ENCODE measurements around the gene PTGFRN. TPM values are rescaled to one million over a fixed set of nuclear protein-coding genes. Genes with fewer than 3 reads are reported as not detected.

The PTGFRN gene
- total RNA-seq, 1 experiment from 2014 or later: 60.6 TPM

DNA sequence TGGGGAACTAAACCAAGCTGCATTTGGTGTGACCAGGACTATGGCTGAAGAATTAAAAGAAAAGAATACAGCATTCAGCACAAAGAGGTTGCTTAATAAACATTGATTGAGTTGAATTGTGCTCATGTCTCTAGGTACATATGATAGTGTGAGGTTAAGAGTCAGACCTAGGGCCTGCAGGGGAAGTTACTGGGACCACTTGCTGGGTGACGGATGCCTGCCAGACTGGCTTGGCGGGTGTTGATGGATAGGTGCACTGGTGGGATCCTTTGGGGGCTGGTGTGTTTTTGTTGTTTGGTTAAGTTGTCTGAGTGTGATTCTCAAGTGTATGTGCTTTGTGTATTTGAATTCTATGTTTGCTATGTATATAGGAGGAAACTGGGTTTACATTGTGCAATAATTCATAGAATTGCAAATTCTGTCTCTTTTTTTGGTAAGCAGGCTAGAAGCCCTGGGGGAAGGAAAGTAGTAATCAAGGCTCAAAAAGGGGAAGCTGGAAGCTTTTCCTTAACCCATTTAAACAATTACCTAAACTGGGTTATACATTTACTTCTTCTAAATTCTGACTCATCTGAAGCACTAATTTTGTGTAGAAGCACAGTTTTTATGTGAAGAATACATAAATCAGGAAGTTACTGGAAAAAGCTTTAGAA lies 93.6 kb downstream of the PTGFRN start:
- Histone ChIP-seq H3K9me2 (ENCODE audit: insufficient read depth) (no peaks in the 10 kb centered on the region), H3K9me3 (ENCODE audit: control insufficient read depth in 1 of 2, insufficient read depth in 1 of 2, low read depth in 1 of 2, low read length in 2 of 2) (no peaks in the 10 kb centered on the region), H3K4me1 (ENCODE audit: control insufficient read depth in 1 of 2, insufficient read depth in 2 of 2, low read length in 2 of 2) (peaks cover 0 to 5% of the 10 kb centered on the region in 2 experiments; a peak in 1 of 4 replicates), H3K79me2 (ENCODE audit: insufficient read depth, low read length) (no peaks in the 10 kb centered on the region), H2AFZ (ENCODE audit: low read depth, low read length, poor library complexity, severe bottlenecking) (no peak overlapping the region), H3K4me3 (replicated peaks in 1 of 2; ENCODE audit: low read depth in 1 of 2, low read length in 2 of 2) (no peak overlapping the region), H3K27ac (ENCODE audit: low read depth, low read length) (no peak overlapping the region), H3K36me3 (ENCODE audit: control insufficient read depth in 1 of 2, insufficient read depth in 2 of 2, low read length in 2 of 2) (no peaks in the 10 kb centered on the region), H4K20me1 (ENCODE audit: insufficient read depth) (no peaks in the 10 kb centered on the region), H3K27me3 (ENCODE audit: insufficient read depth, low read length) (no peaks in the 10 kb centered on the region), H3K9ac (ENCODE audit: low read length) (no peak overlapping the region), H3K4me2 (ENCODE audit: low read length) (no peak overlapping the region)
- intact Hi-C loops (cut with micrococcal nuclease): no loop called here
- ATAC-seq (no peak), DNase-seq (ENCODE audit: low read depth, low spot score) (no peak)
- no TSS peak for BruUV-seq (replicated peaks)
- POLR2A ChIA-PET: no interaction called here
- CTCF ChIA-PET: no interaction called here
- TF ChIP-seq, protein P1, sequence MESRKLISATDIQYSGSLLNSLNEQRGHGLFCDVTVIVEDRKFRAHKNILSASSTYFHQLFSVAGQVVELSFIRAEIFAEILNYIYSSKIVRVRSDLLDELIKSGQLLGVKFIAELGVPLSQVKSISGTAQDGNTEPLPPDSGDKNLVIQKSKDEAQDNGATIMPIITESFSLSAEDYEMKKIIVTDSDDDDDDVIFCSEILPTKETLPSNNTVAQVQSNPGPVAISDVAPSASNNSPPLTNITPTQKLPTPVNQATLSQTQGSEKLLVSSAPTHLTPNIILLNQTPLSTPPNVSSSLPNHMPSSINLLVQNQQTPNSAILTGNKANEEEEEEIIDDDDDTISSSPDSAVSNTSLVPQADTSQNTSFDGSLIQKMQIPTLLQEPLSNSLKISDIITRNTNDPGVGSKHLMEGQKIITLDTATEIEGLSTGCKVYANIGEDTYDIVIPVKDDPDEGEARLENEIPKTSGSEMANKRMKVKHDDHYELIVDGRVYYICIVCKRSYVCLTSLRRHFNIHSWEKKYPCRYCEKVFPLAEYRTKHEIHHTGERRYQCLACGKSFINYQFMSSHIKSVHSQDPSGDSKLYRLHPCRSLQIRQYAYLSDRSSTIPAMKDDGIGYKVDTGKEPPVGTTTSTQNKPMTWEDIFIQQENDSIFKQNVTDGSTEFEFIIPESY (IDR thresholded peaks at IDR 0.05; ENCODE audit: extremely low read depth, insufficient replicate concordance, low read length): no peak
- TF ChIP-seq, protein P2, sequence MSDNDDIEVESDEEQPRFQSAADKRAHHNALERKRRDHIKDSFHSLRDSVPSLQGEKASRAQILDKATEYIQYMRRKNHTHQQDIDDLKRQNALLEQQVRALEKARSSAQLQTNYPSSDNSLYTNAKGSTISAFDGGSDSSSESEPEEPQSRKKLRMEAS (IDR thresholded peaks at IDR 0.05): no peak
- TF ChIP-seq RAD21 (IDR thresholded peaks at IDR 0.05; ENCODE audit: low read depth) (no peak), SIN3A (IDR thresholded peaks at IDR 0.05; ENCODE audit: low read depth) (no peak), FOSL1 (IDR thresholded peaks at IDR 0.05; ENCODE audit: low read depth) (no peak), EGR1 (IDR thresholded peaks at IDR 0.05; ENCODE audit: low read depth) (no peak), SRF (IDR thresholded peaks at IDR 0.05; ENCODE audit: low read depth) (no peak), EZH2 (IDR thresholded peaks at IDR 0.05) (no peak), POLR2A (IDR thresholded peaks at IDR 0.05; ENCODE audit: borderline replicate concordance, extremely low read depth, insufficient read depth, insufficient read length) (no peak), SP1 (IDR thresholded peaks at IDR 0.05; ENCODE audit: low read depth) (no peak), TCF7L2 (IDR thresholded peaks at IDR 0.05; ENCODE audit: borderline replicate concordance, extremely low read depth, insufficient read depth, insufficient read length) (no peak), JUND (IDR thresholded peaks at IDR 0.05) (no peak)
- RAD21 ChIA-PET (ENCODE audit: low non-redundant PET in 1 of 2, low total read pairs in 2 of 2, uncharacterized antibody in 2 of 2, unreplicated experiment in 2 of 2): no interaction called here

Measured in HCT116 (cell line).